Trophoblast cell (in vitro differentiated cells and primary cell): Measurements from ENCODE around the gene GOSR2.

Source experiments
- DNase-seq, 2 donors: peaks; one replicate each; pipeline ENCODE4 v3.0.0-alpha.2; 2016
- H2AFZ ChIP-seq: 2 replicates; pipeline ENCODE4 v1.6.1; 2013; ENCODE audit warnings: low read length, moderate library complexity, mild to moderate bottlenecking; ENCODE audit not compliant: insufficient read depth, poor library complexity
- H2AK5ac ChIP-seq: 2 replicates; pipeline ENCODE4 v1.6.1; 2013; ENCODE audit warnings: mild to moderate bottlenecking, low read length
- H2BK120ac ChIP-seq: 2 replicates; pipeline ENCODE4 v1.6.1; 2013; ENCODE audit warnings: low read length, mild to moderate bottlenecking, moderate library complexity; ENCODE audit not compliant: insufficient read depth, poor library complexity
- H2BK12ac ChIP-seq: 2 replicates; pipeline ENCODE4 v1.6.1; 2013; ENCODE audit warnings: mild to moderate bottlenecking, low read length, moderate library complexity
- H2BK5ac ChIP-seq: 2 replicates; pipeline ENCODE4 v1.6.1; 2013; ENCODE audit warnings: low read length, low read depth, moderate library complexity, mild to moderate bottlenecking; ENCODE audit not compliant: poor library complexity
- H3K14ac ChIP-seq: 2 replicates; pipeline ENCODE4 v1.6.1; 2013; ENCODE audit warnings: mild to moderate bottlenecking, low read length
- H3K18ac ChIP-seq: 2 replicates; pipeline ENCODE4 v1.6.1; 2013; ENCODE audit warnings: mild to moderate bottlenecking, low read length
- H3K23ac ChIP-seq: 2 replicates; pipeline ENCODE4 v1.6.1; 2013; ENCODE audit warnings: low read length
- H3K27ac ChIP-seq: 2 replicates; pipeline ENCODE4 v1.5.1; 2013; ENCODE audit warnings: low read depth, mild to moderate bottlenecking, inconsistent platforms, low read length, moderate library complexity
- H3K27me3 ChIP-seq: 2 replicates; pipeline ENCODE4 v1.6.1; 2013; ENCODE audit warnings: inconsistent platforms, mild to moderate bottlenecking, low read length, moderate library complexity; ENCODE audit not compliant: insufficient read depth
- H3K36me3 ChIP-seq, 2 experiments: 1 replicate in 1 of 2; 2 replicates in 1 of 2; pipeline ENCODE4 v1.6.1; 2013; ENCODE audit warnings: low read length in 2 of 2, mild to moderate bottlenecking in 2 of 2, moderate library complexity in 1 of 2; ENCODE audit not compliant: insufficient read depth in 2 of 2, control insufficient read depth in 1 of 2
- H3K4ac ChIP-seq: 2 replicates; pipeline ENCODE4 v1.6.1; 2013; ENCODE audit warnings: low read depth, mild to moderate bottlenecking, low read length, moderate library complexity
- H3K4me1 ChIP-seq, 2 experiments: 1 replicate in 1 of 2; 2 replicates in 1 of 2; pipeline ENCODE4 v1.6.1; 2013; ENCODE audit warnings: low read length in 2 of 2, mild to moderate bottlenecking in 2 of 2, moderate library complexity in 1 of 2; ENCODE audit not compliant: insufficient read depth in 2 of 2, control insufficient read depth in 1 of 2
- H3K4me2 ChIP-seq: 2 replicates; pipeline ENCODE4 v1.6.1; 2013; ENCODE audit warnings: inconsistent platforms, mild to moderate bottlenecking, low read length, moderate library complexity
- H3K4me3 ChIP-seq: 2 replicates; pipeline ENCODE4 v1.5.1; 2013; ENCODE audit warnings: mild to moderate bottlenecking, low read depth, low read length, inconsistent platforms
- H3K79me1 ChIP-seq: one replicate; pipeline ENCODE4 v1.6.1; 2013; ENCODE audit warnings: low read length
- H3K79me2 ChIP-seq: 2 replicates; pipeline ENCODE4 v1.6.1; 2013; ENCODE audit warnings: low read length, mild to moderate bottlenecking; ENCODE audit not compliant: control insufficient read depth, insufficient read depth, poor library complexity
- H3K9ac ChIP-seq: 2 replicates; pipeline ENCODE4 v1.6.1; 2013; ENCODE audit warnings: mild to moderate bottlenecking, low read length
- H3K9me3 ChIP-seq: 2 replicates; pipeline ENCODE4 v1.6.1; 2013; ENCODE audit warnings: low read depth, mild to moderate bottlenecking, control low read depth, inconsistent platforms, low read length; ENCODE audit not compliant: insufficient read depth
- H4K12ac ChIP-seq: 2 replicates; pipeline ENCODE4 v1.6.1; 2013; ENCODE audit warnings: low read depth, mild to moderate bottlenecking, low read length, moderate library complexity
- H4K8ac ChIP-seq: 2 replicates; pipeline ENCODE4 v1.6.1; 2013; ENCODE audit warnings: low read depth, mild to moderate bottlenecking, low read length, moderate library complexity
- H4K91ac ChIP-seq: one replicate; pipeline ENCODE4 v1.6.1; 2013; ENCODE audit warnings: low read depth, mild to moderate bottlenecking, low read length, moderate library complexity
- WGBS: extraction: QIAGEN DNeasy Blood & Tissue Kit; methylation state at CpG from one replicate; pipeline ENCODE4 v1.1.7; 2013; ENCODE audit warnings: missing lambda C conversion rate; ENCODE audit not compliant: insufficient read length, insufficient coverage; ENCODE audit errors: extremely low coverage; 5-methylcytosine and 5-hydroxymethylcytosine counted together

Gene GOSR2

DNA sequence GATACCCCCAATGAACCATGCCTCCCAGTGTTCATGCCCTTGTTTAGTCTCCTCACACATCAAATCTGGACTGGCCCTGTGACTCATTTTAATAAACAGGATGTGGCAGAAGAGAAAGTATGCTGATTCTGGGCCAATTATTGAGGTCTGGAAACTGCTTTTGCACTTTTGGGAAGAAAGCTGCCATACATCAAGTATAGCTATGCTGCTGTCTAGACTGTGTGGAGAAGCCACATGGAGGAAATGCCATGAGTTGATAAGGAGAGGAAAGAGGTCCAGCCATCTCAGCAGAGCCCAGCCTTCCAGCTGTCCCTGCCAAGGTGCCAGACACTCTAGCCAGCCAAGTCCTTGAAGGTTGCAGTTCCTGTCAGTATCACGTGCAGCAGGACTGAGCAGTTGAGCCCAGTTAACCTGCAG lies 39.4 kb downstream of the GOSR2 start:
- Histone ChIP-seq H3K18ac (no peak overlapping the region), H3K27me3 (no peaks in the 10 kb centered on the region), H2BK5ac (no peak overlapping the region), H3K79me2 (no peaks in the 10 kb centered on the region), H3K79me1 (no peaks in the 10 kb centered on the region), H3K4me3 (no peak overlapping the region), H2BK12ac (no peak overlapping the region), H4K8ac (no peak overlapping the region), H4K12ac (no peak overlapping the region), H3K4ac (no peak overlapping the region), H3K4me1 (no peaks in the 10 kb centered on the region), H3K14ac (no peak overlapping the region), H3K23ac (no peak overlapping the region), H2AFZ (no peak overlapping the region), H2BK120ac (no peak overlapping the region), H3K9ac (no peak overlapping the region), H3K4me2 (no peak overlapping the region), H3K36me3 (no peaks in the 10 kb centered on the region), H3K9me3 (peaks cover 1% of the 10 kb centered on the region), H4K91ac (no peak overlapping the region), H3K27ac (no peak overlapping the region), H2AK5ac (no peak overlapping the region)
- WGBS = no CpG with 5 or more reads among the region's 1 CpG
- no peak for DNase-seq

DNA sequence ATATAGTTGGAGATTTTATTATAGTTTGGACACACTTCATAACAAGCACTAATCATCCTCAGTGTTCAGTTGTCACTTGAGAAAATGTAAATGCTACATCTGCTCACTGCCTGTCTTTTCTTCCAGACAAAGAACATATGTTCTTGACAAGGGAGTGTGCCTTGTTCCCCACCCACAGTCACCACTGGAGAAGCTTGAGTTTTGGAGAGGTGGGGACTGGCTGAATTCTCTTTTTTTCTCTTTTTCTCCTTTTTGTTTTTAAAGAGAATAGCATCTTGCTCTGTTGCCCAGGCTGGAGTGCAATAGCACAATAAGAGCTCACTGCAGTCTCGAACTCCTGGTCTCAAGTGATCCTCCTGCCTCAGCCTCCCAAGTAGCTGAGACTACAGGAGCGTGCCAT lies 40.6 kb downstream of the GOSR2 start:
- Histone ChIP-seq H3K9ac (no peak overlapping the region), H3K79me2 (no peaks in the 10 kb centered on the region), H2AK5ac (no peak overlapping the region), H3K23ac (no peak overlapping the region), H2AFZ (no peak overlapping the region), H3K27ac (no peak overlapping the region), H2BK12ac (no peak overlapping the region), H2BK120ac (no peak overlapping the region), H3K4ac (no peak overlapping the region), H4K8ac (no peak overlapping the region), H3K79me1 (no peaks in the 10 kb centered on the region), H3K4me1 (no peaks in the 10 kb centered on the region), H3K36me3 (no peaks in the 10 kb centered on the region), H3K27me3 (no peaks in the 10 kb centered on the region), H3K18ac (no peak overlapping the region), H3K4me3 (no peak overlapping the region), H4K12ac (no peak overlapping the region), H3K9me3 (peaks cover 1% of the 10 kb centered on the region), H2BK5ac (no peak overlapping the region), H3K4me2 (no peak overlapping the region), H3K14ac (no peak overlapping the region), H4K91ac (no peak overlapping the region)
- no CpG with 5 or more reads among the region's 2 CpGs for WGBS
- DNase-seq = no peak

DNA sequence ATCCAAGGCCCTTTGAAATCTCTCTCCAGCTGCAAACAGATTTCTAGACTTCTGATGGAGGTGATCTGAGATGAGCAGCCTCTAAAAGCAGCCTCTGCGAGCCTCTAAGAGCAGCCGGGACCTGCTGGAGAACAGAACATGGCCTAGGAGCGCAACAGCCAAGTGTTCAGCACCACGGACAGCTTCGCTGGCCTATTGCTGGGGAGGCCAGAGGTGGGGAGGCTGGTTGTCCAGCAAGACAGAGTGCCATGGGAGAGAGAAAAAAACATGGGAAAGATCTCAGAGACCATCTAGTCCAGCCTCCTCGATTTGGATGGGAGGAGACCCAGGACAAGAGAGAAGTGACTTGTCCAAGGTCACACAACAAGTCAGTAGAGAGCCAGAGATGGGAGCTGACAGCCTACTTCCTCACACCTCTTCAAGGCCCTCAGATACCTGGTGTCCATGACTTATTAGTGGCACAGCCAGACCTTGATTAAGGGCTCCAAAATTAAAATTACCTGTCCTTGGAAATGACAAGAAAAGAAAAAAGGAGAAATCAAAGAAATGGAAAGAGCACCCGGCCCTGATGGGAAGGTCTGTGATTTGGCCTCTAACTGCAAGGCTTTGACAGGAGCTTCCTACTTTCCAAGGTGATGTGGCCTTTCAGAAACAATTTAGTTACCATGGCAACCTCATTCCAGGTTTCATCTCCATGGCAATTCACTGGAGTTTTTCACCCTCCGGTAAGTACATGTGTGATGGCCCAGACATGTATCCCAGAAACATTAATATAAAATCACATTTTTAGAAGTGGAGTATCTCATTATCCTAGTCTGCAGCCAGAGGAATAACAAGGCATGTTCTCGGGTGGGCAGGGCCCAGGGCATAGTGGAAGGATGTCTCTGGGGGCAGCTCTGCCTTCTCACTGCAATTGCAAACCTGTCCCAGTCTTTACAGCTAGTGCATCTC lies 41.6 kb downstream of the GOSR2 start:
- H2BK12ac ChIP-seq = no peak overlapping the region
- no peaks in the 10 kb centered on the region for H3K79me2 ChIP-seq
- no peak overlapping the region for H3K4ac ChIP-seq
- no peak overlapping the region for H2AFZ ChIP-seq
- H4K91ac ChIP-seq = no peak overlapping the region
- no peak overlapping the region for H2AK5ac ChIP-seq
- H3K4me3 ChIP-seq = no peak overlapping the region
- no peak overlapping the region for H3K18ac ChIP-seq
- H4K8ac ChIP-seq = no peak overlapping the region
- DNase-seq = peak in 1 of 2 donors; percentile 20
- H3K23ac ChIP-seq = no peak overlapping the region
- H3K9ac ChIP-seq = no peak overlapping the region
- no peaks in the 10 kb centered on the region for H3K36me3 ChIP-seq
- WGBS = no CpG with 5 or more reads among the region's 9 CpGs
- H2BK5ac ChIP-seq = no peak overlapping the region
- no peak overlapping the region for H3K14ac ChIP-seq
- H3K79me1 ChIP-seq = no peaks in the 10 kb centered on the region
- H3K27me3 ChIP-seq = no peaks in the 10 kb centered on the region
- no peak overlapping the region for H2BK120ac ChIP-seq
- no peak overlapping the region for H3K27ac ChIP-seq
- peaks cover 1% of the 10 kb centered on the region for H3K9me3 ChIP-seq
- no peak overlapping the region for H3K4me2 ChIP-seq
- H4K12ac ChIP-seq = no peak overlapping the region
- H3K4me1 ChIP-seq = no peaks in the 10 kb centered on the region

DNA sequence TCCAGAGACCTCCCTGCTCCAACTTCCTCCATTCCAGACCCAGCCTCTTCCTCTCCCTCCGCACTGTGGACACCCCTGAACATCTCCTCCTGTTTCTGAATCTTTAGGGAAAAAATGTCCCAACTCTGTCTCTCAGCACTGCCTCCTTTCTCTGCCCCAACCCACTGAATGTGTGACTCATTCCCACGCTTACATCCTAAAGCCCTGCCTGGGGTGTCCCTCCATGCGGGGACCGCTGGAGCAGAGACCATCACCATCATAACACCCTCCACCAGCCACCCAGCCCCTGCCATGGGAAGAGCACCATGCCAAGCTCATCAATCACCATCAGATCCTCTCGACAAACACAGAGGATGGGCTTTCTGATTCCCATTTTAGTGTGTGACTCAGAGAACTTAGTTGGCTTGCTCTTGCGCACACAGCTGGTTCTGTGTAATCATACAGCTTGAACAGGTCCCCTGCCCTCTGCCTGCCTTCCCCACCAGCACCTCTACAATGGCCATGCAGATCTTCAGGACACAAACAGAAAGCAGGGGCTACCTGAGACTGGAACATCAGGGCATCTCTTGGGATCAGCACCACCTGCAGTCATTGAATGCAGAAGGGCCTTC lies 45.4 kb downstream of the GOSR2 start:
- H4K12ac ChIP-seq = no peak overlapping the region
- no peaks in the 10 kb centered on the region for H3K79me1 ChIP-seq
- no peak overlapping the region for H2AK5ac ChIP-seq
- H3K9me3 ChIP-seq = peaks cover 1% of the 10 kb centered on the region
- no peak overlapping the region for H2BK12ac ChIP-seq
- H3K18ac ChIP-seq = no peak overlapping the region
- WGBS = no CpG with 5 or more reads among the region's 6 CpGs
- H2BK120ac ChIP-seq = no peak overlapping the region
- H3K14ac ChIP-seq = no peak overlapping the region
- H3K4ac ChIP-seq = no peak overlapping the region
- no peak overlapping the region for H3K4me3 ChIP-seq
- no peak overlapping the region for H4K91ac ChIP-seq
- no peak overlapping the region for H3K9ac ChIP-seq
- no peaks in the 10 kb centered on the region for H3K4me1 ChIP-seq
- H4K8ac ChIP-seq = no peak overlapping the region
- H3K27me3 ChIP-seq = no peaks in the 10 kb centered on the region
- no peak overlapping the region for H3K23ac ChIP-seq
- H2AFZ ChIP-seq = no peak overlapping the region
- no peak overlapping the region for H3K4me2 ChIP-seq
- no peak overlapping the region for H3K27ac ChIP-seq
- no peaks in the 10 kb centered on the region for H3K79me2 ChIP-seq
- no peaks in the 10 kb centered on the region for H3K36me3 ChIP-seq
- no peak overlapping the region for H2BK5ac ChIP-seq
- no peak for DNase-seq
